Measurements from ENCODE around the gene RBM20.

- TF ChIP-seq SUZ12 (IDR thresholded peaks at IDR 0.05; ENCODE audit: extremely low read depth, insufficient read depth, insufficient read length), result no peak
- no peak for TF ChIP-seq ZNF274 (IDR thresholded peaks at IDR 0.05; ENCODE audit: low read depth, low read length)
Observed at GRCh38 chr10:110881905-110882304, 237.8 kb downstream of the RBM20 start.

Data from NT2/D1 (cell line).